Heart left ventricle (tissue), 16 donors: ENCODE data around the gene APC2. TPM values are rescaled to one million over a fixed set of nuclear protein-coding genes. Genes with fewer than 3 reads are reported as not detected.
"Not testable (repeated sequence)": the region's sequence is repeated elsewhere in the genome, so short reads cannot be mapped to it uniquely, and the experiment has no call there.

Experiments
- ATAC-seq, 4 donors: fragments of 200-7000 bp; cut with Tn5 transposase; one replicate each; pipeline ENCODE4 v1.9.1; 2020 to 2022; ENCODE audit warnings: moderate library complexity in 4 of 4, mild to moderate bottlenecking in 3 of 4, moderate number of reproducible peaks in 1 of 4
- DNase-seq, 5 donors: peaks; one replicate each; pipeline ENCODE4 v3.0.0-alpha.2; 2020
- H3K27ac ChIP-seq, 12 donors: fragments of 200-600 bp; sonication (generic) in 4 of 12; one replicate each; pipeline versions ENCODE4 v1.5.0 to v1.8.0; 2016 to 2022; ENCODE audit warnings: mild to moderate bottlenecking in 2 of 12
- H3K27me3 ChIP-seq, 9 donors: fragments of 200-600 bp; sonication (generic) in 2 of 9; one replicate each; pipeline versions ENCODE4 v1.5.1 to v1.8.0; 2016 to 2022; ENCODE audit warnings: mild to moderate bottlenecking in 3 of 9
- H3K36me3 ChIP-seq, 9 donors: fragments of 200-600 bp; sonication (generic) in 2 of 9; one replicate each; pipeline versions ENCODE4 v1.5.0 to v1.8.0; 2018 to 2022; ENCODE audit warnings: mild to moderate bottlenecking in 2 of 9
- H3K4me1 ChIP-seq, 12 donors: fragments of 200-600 bp; sonication (generic) in 4 of 12; one replicate each; pipeline versions ENCODE4 v1.5.0 to v1.8.0; 2016 to 2022; ENCODE audit warnings: mild to moderate bottlenecking in 3 of 12
- H3K4me3 ChIP-seq, 12 donors: fragments of 200-600 bp; sonication (generic) in 4 of 12; one replicate each; pipeline versions ENCODE4 v1.5.0 to v1.8.0; 2017 to 2022; ENCODE audit warnings: mild to moderate bottlenecking in 9 of 12, moderate library complexity in 4 of 12
- H3K9me3 ChIP-seq, 12 donors: fragments of 200-600 bp; sonication (generic) in 4 of 12; one replicate each; pipeline versions ENCODE4 v1.5.0 to v1.8.0; 2016 to 2022; ENCODE audit warnings: mild to moderate bottlenecking in 1 of 12
- POLR2A ChIP-seq, 2 donors: fragments of 450-650 bp; IDR thresholded peaks; one replicate each; pipeline ENCODE4 v1.6.1; 2017; ENCODE audit warnings: antibody characterized with exemption in 2 of 2, mild to moderate bottlenecking in 2 of 2, moderate library complexity in 2 of 2
- WGBS, 4 donors: extraction: QIAGEN DNeasy Blood & Tissue Kit in 2 of 4; methylation state at CpG; one replicate each; pipeline versions ENCODE4 v1.1.5 to v1.1.7; 2013 to 2018; 5-methylcytosine and 5-hydroxymethylcytosine counted together
- intact Hi-C, 10 donors: fragments of 100-400 bp; cut with DNase I; formaldehyde crosslinking; loops; one replicate each; pipeline versions ENCODE4 v1.11.1 to v1.14.2; 2022
- polyA plus RNA-seq, 2 donors: library from polyadenylated mRNA; stranded (reverse); fragments of 200-250 nt; gene quantifications; one replicate each; pipeline ENCODE4 v1.2.3, GENCODE V29; 2013
- total RNA-seq, 9 donors: library from RNA; depleted of rRNA in 2 of 9; stranded (reverse); fragments of >200 nt in 2 of 9; fragmentation: NEBNext Ultra II Directional in 3 of 9; extraction: Animal tissue kit (Norgen Biotek cat#: 25700) in 3 of 9; gene quantifications; one replicate each; pipeline versions ENCODE4 v1.1.0 to v1.2.4, GENCODE V29; 2016 to 2023
- TF ChIP-seq, protein P1 (sequence below), 12 donors: fragments of 200-600 bp; sonication (generic) in 4 of 12; IDR thresholded peaks; one replicate each; pipeline versions ENCODE4 v1.5.0 to v1.8.0; 2018 to 2022; ENCODE audit warnings: antibody characterized with exemption in 12 of 12, mild to moderate bottlenecking in 5 of 12
- donor health status: ischemic (EF 13 %, LVEDD 7.1; RV severe dilation, severe dysfunction).
- donor health status: healthy with polysubstance abuse.
- donor health status: DM: no; HTN: yes; CAD: no.
- donor health status: DM: no; HTN: no; CAD: no.
- donor health status: ischemic (EF 25% LVEDD 6.9; RV normal size, moderate dysfunction).
- donor health status: ischemic (EF 25% LVEDD 5.7; RV mildly dilated, moderate dysfunction).
- donor health status: healthy.
- donor health status: DM: yes; HTN: yes; CAD: no.
- donor health status: ischemic (EF 35%, LVEDD 5.7; RV mildly dilated, moderate dysfunction).
- donor health status: nonischemic (EF 11% LVEDD 7.7; RV severe dilation, severe dysfunction).
- donor health status: DM: yes; HTN: yes; CAD: no.
- donor health status: PGD.
- donor health status: ischemic (EF 29% LVEDD 5.4; RV normal size, mild dysfunction).
- donor health status: nonischemic (EF 23%, LVEDD 6.1; RV moderate dilation, normal function).

APC2 gene
- total and polyA plus RNA-seq, 11 donors, result 0.04 to 0.72 (median 0.11) TPM; not detected in 1

DNA sequence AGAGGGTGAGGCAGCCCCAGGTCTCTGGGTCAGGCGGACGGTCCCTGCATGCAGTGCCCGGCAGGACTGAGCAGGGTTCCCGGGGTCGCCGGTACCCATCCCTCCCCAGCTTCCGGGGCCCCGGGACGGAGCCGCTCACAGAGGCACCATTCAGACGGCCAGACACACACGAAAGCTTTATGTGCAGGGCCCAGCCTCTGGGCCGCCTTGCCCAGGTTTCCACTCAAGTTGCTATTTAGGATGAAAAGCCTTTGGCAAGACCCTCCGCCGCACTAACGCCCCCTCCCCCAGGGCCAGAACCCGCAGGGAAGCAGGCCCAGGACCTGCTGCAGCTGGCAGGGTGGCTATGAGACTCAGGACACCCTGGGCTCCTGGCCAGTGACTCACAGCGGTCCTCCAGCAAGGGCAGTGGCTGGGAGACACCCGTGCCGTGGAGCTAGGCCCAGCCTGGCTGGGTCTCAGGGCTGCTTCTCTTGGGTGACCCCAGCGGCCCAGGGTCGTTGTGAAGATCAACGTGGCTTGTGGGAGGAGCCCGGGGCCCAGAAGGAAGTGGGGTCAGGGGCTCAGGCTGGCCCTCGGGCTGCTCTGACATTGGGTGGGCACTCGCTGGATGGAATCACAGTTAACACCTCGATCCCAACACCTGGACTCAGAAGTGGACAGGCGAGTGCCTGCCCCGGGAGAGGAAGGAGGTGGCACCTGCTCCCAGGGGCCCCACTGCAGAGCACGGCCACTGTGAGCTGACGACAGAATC is 24.3 kb downstream of the APC2 start:
- ATAC-seq, result peak in 3 of 4 donors; percentile 12 to 47 (median 20)
- Histone ChIP-seq H3K4me3 (no peak overlapping the region), H3K27ac (peak overlapping the region in 6 of 12 donors; percentile 23 to 60 (median 49)), H3K36me3 (peaks cover 0 to 33% (median 3%) of the 10 kb centered on the region in 9 donors), H3K27me3 (peaks cover 6 to 43% (median 32%) of the 10 kb centered on the region in 9 donors), H3K4me1 (peaks cover 15 to 63% (median 42%) of the 10 kb centered on the region in 12 donors), H3K9me3 (no peaks in the 10 kb centered on the region)
- intact Hi-C loops, result no loop called here
- 69 to 78% (median 72%) methylated on average over 25 to 31 of the region's 31 CpGs for WGBS, 4 donors
- peak in 4 of 5 donors; percentile 14 to 71 (median 49) for DNase-seq
- TF ChIP-seq, protein P1, sequence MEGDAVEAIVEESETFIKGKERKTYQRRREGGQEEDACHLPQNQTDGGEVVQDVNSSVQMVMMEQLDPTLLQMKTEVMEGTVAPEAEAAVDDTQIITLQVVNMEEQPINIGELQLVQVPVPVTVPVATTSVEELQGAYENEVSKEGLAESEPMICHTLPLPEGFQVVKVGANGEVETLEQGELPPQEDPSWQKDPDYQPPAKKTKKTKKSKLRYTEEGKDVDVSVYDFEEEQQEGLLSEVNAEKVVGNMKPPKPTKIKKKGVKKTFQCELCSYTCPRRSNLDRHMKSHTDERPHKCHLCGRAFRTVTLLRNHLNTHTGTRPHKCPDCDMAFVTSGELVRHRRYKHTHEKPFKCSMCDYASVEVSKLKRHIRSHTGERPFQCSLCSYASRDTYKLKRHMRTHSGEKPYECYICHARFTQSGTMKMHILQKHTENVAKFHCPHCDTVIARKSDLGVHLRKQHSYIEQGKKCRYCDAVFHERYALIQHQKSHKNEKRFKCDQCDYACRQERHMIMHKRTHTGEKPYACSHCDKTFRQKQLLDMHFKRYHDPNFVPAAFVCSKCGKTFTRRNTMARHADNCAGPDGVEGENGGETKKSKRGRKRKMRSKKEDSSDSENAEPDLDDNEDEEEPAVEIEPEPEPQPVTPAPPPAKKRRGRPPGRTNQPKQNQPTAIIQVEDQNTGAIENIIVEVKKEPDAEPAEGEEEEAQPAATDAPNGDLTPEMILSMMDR (IDR thresholded peaks at IDR 0.05), result no peak
- no peak for TF ChIP-seq POLR2A (IDR thresholded peaks at IDR 0.05)

DNA sequence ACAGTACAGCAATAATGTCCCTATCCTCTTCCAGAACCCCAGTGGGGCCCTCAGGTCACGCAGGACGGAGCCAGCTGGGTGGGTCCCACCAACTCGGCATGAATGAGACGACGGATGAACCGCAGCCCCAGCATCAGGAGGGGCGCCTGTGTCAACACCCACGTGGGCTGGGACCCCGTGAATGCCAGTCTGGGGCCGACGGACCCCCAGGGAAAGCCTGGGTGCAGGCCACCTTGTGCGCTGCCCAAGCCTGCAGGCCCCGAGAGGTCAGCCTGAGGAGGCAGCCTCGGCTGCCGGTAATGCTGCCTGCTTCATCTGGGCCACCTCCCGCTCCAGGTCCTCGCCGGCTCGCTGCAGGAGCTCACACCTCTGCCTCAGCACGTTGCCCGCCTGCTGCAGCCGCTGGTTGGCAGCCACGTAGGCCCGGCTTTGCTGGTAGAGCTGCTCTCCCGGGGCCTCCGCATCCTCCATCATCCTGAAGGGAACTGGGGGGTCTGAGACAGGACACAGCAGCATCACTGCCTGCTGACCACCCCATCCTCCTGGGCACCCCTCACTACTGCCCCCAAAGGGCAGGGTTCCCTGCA is 24.9 kb downstream of the APC2 start:
- DNase-seq (peak in 4 of 5 donors; percentile 10 to 53 (median 14)), ATAC-seq (no peak)
- WGBS, 4 donors, result 89 to 94% (median 92%) methylated on average over 24 to 26 of the region's 26 CpGs
- peaks cover 1 to 38% (median 26%) of the 10 kb centered on the region in 9 donors for H3K27me3 ChIP-seq
- H3K4me1 ChIP-seq, result peaks cover 12 to 61% (median 45%) of the 10 kb centered on the region in 12 donors
- H3K27ac ChIP-seq, result peak overlapping the region in 6 of 12 donors; percentile 23 to 60 (median 49)
- intact Hi-C loops, result no loop called here
- peaks cover 0 to 33% (median 3%) of the 10 kb centered on the region in 9 donors for H3K36me3 ChIP-seq
- no peaks in the 10 kb centered on the region for H3K9me3 ChIP-seq
- TF ChIP-seq, protein P1 (IDR thresholded peaks at IDR 0.05), result no peak
- no peak for TF ChIP-seq POLR2A (IDR thresholded peaks at IDR 0.05)
- no peak overlapping the region for H3K4me3 ChIP-seq

- H3K4me1 ChIP-seq, result peaks cover 3 to 51% (median 35%) of the 10 kb centered on the region in 12 donors
- no peak overlapping the region for H3K27ac ChIP-seq
- DNase-seq (peak in 1 of 5 donors; percentile 56), ATAC-seq (no peak)
- no peaks in the 10 kb centered on the region for H3K9me3 ChIP-seq
- H3K36me3 ChIP-seq, result peaks cover 0 to 33% (median 3%) of the 10 kb centered on the region in 9 donors
- no peak overlapping the region for H3K4me3 ChIP-seq
- peaks cover 0 to 27% (median 16%) of the 10 kb centered on the region in 9 donors for H3K27me3 ChIP-seq
- intact Hi-C loops, result no loop called here
- TF ChIP-seq, protein P1 (IDR thresholded peaks at IDR 0.05), result no peak
- TF ChIP-seq POLR2A (IDR thresholded peaks at IDR 0.05), result no peak
- 90 to 95% (median 91%) methylated on average over 14 to 31 of the region's 31 CpGs for WGBS, 4 donors
Observed at GRCh38 chr19:1475751-1476437, 26.0 kb downstream of the APC2 start.

DNA sequence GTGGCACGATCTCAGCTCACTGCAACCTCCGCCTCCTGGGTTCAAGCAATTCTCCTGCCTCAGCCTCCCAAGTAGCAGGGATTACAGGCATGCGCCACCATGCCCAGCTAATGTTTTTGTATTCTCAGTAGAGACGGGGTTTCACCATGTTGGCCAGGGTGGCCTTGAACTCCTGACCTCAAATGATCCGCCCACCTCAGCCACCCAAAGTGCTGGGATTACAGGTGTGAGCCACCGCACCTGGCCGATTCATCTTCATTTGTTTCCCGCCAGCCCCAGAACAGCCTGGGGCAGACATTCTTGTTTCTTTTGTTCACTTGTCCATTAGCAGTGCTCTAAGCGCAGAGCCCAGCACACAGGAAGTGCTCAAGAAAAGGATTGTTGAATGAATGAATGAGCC is 27.1 kb downstream of the APC2 start:
- H3K36me3 ChIP-seq, result peaks cover 0 to 33% (median 3%) of the 10 kb centered on the region in 9 donors
- intact Hi-C loops, DNase-seq, H3K27ac ChIP-seq, H3K4me3 ChIP-seq, ATAC-seq, H3K9me3 ChIP-seq: not testable (repeated sequence)
- peaks cover 0 to 16% (median 6%) of the 10 kb centered on the region in 9 donors for H3K27me3 ChIP-seq
- WGBS, 4 donors, result 93 to 97% (median 95%) methylated on average over 9 of the region's 9 CpGs
- H3K4me1 ChIP-seq, result peaks cover 0 to 41% (median 28%) of the 10 kb centered on the region in 12 donors
